GM18873 (cell line): ENCODE measurements around the gene CEMP1.

Source experiments
- ATAC-seq: cut with Tn5 transposase; IDR thresholded peaks from one replicate; pipeline ENCODE4 v1.9.1; 2021; ENCODE audit warnings: mild to moderate bottlenecking, moderate library complexity, moderate number of reproducible peaks; ENCODE audit not compliant: unreplicated experiment, low FRiP score

Gene CEMP1

DNA sequence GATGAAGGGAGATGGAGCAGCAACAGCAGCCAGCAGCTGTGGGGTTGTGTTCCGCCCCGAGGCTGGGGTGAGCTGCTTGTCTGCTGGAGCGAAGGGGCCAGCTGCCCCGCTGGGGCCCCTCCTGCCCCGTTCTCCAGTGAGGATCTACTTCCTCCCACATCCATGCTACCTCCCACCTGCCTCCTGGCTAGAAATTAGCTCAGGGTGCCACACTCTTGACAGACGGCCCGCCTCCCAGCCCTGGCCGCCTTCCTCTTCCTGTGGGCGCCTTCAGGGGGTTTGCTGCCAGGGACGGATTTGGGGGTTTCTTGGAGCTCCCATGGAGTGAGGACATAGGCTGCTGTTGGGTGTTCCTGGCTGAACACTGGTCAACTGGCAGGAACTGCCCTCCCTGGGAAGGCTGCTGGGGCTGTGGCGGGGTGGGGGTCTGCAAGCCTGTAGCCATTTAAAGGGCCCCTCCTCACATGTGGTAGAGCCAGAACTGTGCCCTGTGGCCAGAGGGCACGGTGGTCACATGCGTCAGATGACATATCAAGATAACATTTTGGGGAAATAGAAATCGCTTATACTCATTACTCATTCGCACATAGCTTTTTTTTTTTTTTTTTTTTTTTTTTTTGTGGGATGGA is 43.2 kb downstream of the CEMP1 start:
- no peak for ATAC-seq

DNA sequence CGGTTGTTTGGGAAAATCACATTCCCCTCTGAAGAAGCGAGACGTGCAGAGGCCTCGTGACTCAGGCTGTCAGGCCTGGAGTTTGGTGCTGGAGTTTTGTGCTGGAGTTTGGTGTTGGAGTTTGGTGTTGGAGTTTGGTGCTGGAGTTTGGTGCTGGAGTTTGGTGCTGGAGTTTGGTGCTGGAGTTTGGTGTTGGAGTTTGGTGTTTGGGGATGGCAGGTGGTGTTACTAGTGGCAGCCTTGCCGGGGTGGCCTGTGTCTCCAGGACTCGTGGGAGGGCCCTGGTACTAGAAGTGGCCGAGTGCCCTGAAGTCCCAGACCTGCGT is 43.7 kb downstream of the CEMP1 start:
- ATAC-seq = no peak

DNA sequence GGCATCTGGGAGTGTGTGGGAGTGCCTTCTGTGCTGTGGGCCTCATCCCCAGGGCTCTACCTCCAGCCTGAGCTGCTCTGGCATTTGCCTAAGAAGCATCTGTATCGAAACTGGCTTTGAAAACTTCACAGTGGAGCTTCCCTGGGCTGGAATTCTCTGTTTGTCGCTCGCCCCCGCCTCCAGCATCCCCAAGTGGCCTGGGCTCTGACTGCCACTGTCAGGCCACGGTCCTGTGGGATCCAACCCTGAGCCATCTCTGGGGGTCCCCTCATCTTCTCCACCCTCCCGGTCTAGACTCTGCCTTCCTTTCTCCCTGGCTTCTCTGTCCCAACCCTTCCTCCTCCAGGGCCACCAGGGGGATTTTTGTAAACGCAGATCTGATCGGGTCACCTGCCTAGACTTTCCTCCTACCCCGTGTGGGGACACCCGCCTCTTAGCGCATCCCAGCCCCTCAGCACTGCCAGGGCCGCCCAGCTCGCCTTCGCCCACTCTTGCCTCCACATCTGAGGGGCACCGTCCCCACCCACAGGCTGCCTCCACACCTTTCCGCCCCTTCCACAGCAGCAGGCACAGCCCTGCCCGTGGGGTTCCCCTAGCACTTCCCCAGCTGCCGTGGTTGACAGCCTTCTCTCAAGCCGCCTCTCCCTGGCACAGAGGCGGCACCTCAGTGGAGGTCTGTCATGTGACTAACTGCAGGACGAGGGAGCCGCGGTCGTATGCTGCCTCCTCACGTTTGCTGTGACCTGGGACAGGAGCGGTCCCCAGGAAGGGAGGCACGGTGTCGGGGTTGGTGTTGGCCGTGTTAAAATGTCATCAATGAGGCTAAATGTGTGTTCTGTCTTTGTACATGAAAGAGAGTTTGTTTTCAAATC is 44.3 kb downstream of the CEMP1 start:
- ATAC-seq = no peak

DNA sequence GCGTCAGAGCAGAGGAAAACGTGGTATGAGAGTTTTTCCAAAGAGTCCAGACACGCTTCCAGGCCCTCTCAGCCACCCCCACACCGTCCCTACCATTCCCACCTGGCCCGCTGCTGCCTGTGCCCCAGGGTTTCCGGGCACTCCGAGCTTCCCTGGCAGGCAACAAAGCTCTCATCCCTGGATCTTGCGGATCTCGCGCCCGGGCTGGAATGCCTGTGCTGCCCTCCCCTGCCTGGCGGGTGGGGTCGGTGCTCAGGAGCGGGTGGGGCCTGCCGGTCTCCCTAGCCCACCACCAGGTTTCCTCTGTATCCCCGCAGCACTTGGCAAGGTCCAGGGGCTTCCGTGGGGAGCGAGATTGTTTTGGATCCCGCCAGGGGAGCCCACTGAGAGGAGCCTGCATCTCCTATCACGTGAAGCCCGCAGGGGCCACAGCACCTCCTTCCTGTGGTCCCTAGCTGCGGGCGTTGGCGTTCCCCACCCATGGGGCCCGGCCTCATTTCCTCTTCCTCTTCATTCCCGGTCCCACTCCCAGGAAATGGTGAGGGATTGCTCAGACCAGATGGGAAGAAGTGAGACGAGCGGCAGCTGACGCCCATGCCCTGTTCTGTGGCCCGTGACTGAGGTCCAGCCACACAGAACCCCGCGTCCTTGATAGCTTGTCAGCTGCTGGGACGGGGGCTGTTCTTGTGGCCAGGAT is 45.2 kb downstream of the CEMP1 start:
- no peak for ATAC-seq

DNA sequence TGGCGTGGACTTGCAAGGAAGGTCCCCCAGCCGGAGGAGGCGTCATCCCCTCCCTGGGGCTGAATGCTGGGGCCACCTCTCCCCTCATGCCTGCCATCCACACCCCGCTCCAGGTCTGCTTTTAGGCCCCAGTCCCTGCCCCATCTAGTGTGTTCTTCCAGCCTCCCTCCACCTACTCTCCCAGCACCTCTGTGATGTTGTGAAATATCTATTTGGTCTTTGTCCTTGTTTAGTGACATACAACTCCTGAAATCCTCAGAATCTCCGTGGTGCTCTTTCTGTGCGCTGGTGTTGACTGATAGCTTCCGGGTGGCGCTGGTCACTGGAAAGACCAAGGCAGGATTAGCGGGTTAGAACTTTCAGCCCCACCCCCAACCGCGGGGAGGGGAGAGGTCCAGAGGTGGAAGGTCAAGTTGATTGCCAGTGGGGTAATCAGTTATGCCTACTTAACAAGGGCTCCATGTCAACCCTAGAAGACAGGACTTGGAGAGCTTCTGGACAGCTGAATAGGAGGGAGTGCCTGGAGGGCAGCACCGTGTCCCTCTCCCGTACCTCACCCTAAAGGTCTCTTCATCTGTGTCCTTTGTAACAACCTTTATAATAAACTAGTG is 46.2 kb downstream of the CEMP1 start:
- ATAC-seq = no peak

DNA sequence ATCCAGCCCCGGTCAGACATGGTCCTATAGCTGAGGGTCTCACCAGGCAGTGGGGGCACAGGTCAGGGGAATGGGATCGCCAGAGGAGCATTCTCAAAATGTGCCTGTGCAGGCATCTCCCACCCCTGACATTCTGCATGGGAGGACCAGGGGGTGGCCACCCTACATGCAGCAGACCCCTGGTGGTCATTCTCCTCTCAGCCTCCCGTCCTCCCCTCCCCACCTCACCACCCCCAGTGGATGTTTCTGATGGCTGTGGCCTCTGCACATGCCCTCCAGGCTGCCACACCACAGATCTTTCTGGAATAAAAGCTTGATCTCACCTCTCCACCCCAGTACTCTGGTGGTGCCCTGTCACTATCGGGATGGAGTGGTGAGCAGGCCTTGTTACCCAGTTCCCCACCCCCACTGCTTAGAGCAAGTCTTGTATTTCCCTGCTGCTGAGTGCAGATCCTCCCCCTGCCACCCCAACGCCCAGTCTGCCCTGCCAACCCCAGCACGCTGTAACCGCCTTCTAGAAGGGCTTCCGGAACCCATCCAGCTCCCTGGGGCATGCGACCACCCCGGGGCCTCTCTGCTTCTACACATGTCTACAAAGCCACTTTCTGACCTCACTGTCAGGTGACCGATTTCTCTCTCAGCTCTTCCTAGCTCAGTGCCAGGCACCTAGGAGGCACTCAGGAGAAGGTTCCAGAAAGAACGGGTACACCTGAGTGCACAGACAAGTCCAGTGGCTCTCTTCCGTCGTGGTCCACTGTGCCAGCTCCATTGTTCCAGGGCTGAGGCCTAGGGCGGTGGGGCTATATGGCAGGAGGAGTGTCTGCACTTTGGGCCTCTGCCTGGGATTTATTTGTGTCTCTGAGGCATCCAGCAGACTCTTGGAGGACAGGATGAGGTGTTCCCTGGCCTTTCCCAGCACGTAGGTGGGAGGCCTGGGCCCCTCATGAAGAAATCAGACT is 47.0 kb downstream of the CEMP1 start:
- no peak for ATAC-seq

DNA sequence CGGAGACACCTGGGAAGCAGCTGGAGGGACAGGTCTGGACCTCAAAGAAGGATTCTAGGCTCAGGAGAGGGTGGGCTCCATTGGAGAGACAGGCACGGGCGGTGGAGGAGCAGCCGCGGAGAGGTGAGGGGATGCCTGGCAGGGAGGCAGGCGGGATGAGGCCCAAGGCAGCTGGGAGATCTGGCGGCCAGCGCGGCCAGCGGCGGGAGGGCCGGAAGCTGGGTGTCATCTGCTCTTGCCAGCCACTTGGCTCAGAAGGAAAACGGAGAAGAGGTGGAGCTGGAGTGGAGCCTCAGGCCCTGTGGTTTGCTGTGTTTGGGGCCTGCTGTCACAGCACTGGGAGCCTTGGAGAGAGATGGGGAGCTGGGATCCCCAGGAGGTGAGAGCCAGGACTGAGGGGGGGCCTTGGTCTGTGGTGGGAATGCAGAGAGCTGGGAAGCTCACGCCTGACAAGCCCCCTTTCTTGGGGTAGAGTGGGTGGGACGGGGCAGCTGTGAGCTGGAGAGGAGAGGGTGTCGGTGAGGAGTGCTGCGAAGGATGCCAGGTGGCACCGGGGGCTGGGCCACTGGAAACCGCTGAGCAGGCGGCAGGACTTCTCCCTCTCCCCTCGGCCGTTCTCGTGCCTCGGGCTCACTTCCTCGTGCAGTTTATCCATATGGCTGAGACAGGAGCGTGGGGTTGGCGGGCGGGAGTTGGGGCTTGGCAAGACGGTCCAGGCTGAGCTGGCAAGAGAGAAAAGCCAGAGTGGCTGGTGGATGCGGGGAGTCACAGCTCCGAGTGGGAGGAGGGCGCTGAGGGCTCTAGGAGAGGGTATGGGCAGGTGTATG is 48.3 kb downstream of the CEMP1 start:
- no peak for ATAC-seq

DNA sequence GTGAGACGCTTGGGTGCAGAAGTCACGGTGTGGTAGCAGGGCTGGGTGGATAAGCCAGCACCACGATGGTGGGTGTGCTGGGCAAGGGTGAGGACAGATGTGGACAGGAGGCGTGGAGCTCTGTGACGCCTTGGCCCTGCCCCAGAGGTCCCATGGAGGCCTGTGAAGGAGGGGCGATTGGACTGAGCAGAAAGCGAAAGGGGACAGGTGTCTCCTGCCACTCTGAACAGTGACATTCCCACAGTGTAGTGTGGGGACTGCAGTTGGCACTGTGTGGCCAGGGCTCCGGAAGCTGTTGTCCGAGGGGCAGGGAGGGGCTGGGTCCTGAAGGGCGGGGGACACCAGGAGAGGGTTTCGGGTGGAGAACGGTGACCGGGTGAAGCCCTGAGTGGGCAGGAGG is 49.0 kb downstream of the CEMP1 start:
- no peak for ATAC-seq

DNA sequence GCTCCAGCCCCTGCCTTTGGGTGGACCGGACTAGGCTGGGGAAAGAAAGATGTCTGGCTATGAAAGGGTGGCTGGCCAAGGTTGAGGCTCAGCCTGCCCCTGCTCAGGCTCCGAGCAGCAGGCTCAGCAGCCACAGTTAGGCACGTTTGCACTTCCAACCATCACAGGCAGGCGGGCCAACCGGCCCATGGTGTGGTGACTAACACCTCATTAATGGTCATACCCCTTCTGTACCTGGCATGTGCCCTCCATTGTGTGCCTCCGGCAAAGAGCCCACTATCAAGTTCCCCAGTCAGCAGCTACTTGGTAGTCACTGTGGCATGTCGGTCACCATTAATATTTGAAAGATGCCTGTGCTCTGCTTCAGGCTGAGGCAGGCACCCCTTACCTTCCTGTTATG is 49.5 kb downstream of the CEMP1 start:
- no peak for ATAC-seq

DNA sequence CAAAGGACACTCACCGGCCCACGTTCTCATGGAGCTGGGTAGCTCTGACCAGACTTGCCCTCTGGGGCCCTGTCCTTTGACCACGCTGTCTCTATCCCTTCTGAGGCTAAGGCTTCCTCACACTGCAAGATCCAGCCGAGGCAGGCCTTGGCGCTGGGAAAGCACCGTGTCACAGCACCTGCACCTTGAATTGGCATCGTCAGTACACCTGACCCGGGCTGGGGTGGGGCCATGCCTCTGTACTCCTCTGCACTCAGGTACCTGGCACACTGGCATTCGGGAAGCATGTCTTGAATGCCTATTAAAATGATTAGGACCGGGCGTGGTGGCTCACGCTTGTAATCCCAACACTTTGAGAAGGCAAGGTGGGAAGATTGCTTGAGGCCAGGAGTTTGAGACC is 50.3 kb downstream of the CEMP1 start:
- no peak for ATAC-seq
